Measurements from ENCODE around the gene PODN. TPM values are rescaled to one million over a fixed set of nuclear protein-coding genes. Genes with fewer than 3 reads are reported as not detected.

PODN gene
- total RNA-seq, 2 experiments from 2014 or later = not detected

- H3K27me3 Mint-ChIP-seq = peaks cover 1% of the 10 kb centered on the region
- H3K4me1 Mint-ChIP-seq (ENCODE audit: low read depth) = no peaks in the 10 kb centered on the region
- no peak for DNase-seq
- no peak for TF ChIP-seq CTCF (IDR thresholded peaks at IDR 0.05)
- no peak overlapping the region for H3K4me3 Mint-ChIP-seq
- no peaks in the 10 kb centered on the region for H3K9me3 Mint-ChIP-seq
- ATAC-seq = no peak
- CTCF ChIA-PET = no interaction called here
- POLR2A ChIA-PET = interaction anchor here (0.9 kb wide), 1 partner anchor 9 kb away, joined by 3 read pairs; no protein-coding TSS in a partner anchor
- H3K36me3 Mint-ChIP-seq (ENCODE audit: low read depth) = no peaks in the 10 kb centered on the region
- intact Hi-C loops (cut with micrococcal nuclease) = no loop called here
- no peak overlapping the region for H3K27ac Mint-ChIP-seq
Measured at GRCh38 chr1:53069265-53069662, 7.3 kb downstream of the PODN start.

- intact Hi-C loops (cut with micrococcal nuclease) = no loop called here
- no peak overlapping the region for H3K27ac Mint-ChIP-seq
- no peaks in the 10 kb centered on the region for H3K36me3 Mint-ChIP-seq (ENCODE audit: low read depth)
- ChIA-PET CTCF (no interaction called here), POLR2A (interaction anchor here (0.9 kb wide), 1 partner anchor 9 kb away, joined by 3 read pairs; no protein-coding TSS in a partner anchor)
- no peak overlapping the region for H3K4me3 Mint-ChIP-seq
- DNase-seq (no peak), ATAC-seq (no peak)
- H3K4me1 Mint-ChIP-seq (ENCODE audit: low read depth) = no peaks in the 10 kb centered on the region
- no peaks in the 10 kb centered on the region for H3K9me3 Mint-ChIP-seq
- peaks cover 1% of the 10 kb centered on the region for H3K27me3 Mint-ChIP-seq
- TF ChIP-seq CTCF (IDR thresholded peaks at IDR 0.05) = no peak
Measured at GRCh38 chr1:53069663-53070327, 7.8 kb downstream of the PODN start.

- Mint-ChIP-seq H3K27me3 (peaks cover 1% of the 10 kb centered on the region), H3K27ac (no peak overlapping the region), H3K9me3 (no peaks in the 10 kb centered on the region), H3K36me3 (ENCODE audit: low read depth) (no peaks in the 10 kb centered on the region), H3K4me3 (no peak overlapping the region), H3K4me1 (ENCODE audit: low read depth) (no peaks in the 10 kb centered on the region)
- no peak for TF ChIP-seq CTCF (IDR thresholded peaks at IDR 0.05)
- ChIA-PET POLR2A (no interaction called here), CTCF (no interaction called here)
- no peak for ATAC-seq
- intact Hi-C loops (cut with micrococcal nuclease) = no loop called here
- DNase-seq = no peak
Measured at GRCh38 chr1:53070621-53071020, 8.6 kb downstream of the PODN start.

GRCh38 chr1:53071167-53071865, 9.3 kb downstream of the PODN start:
- ChIA-PET CTCF (no interaction called here), POLR2A (no interaction called here)
- Mint-ChIP-seq H3K4me3 (no peak overlapping the region), H3K36me3 (ENCODE audit: low read depth) (no peaks in the 10 kb centered on the region), H3K27ac (no peak overlapping the region), H3K27me3 (peaks cover under 1% of the 10 kb centered on the region), H3K9me3 (no peaks in the 10 kb centered on the region), H3K4me1 (ENCODE audit: low read depth) (no peaks in the 10 kb centered on the region)
- no peak for TF ChIP-seq CTCF (IDR thresholded peaks at IDR 0.05)
- no peak for DNase-seq
- no peak for ATAC-seq
- intact Hi-C loops (cut with micrococcal nuclease) = no loop called here

- intact Hi-C loops (cut with micrococcal nuclease) = no loop called here
- Mint-ChIP-seq H3K27ac (no peak overlapping the region), H3K4me3 (no peak overlapping the region), H3K36me3 (ENCODE audit: low read depth) (no peaks in the 10 kb centered on the region), H3K4me1 (ENCODE audit: low read depth) (no peaks in the 10 kb centered on the region), H3K27me3 (no peaks in the 10 kb centered on the region), H3K9me3 (no peaks in the 10 kb centered on the region)
- ChIA-PET POLR2A (no interaction called here), CTCF (no interaction called here)
- DNase-seq (no peak), ATAC-seq (no peak)
- no peak for TF ChIP-seq CTCF (IDR thresholded peaks at IDR 0.05)
Measured at GRCh38 chr1:53071915-53072314, 9.9 kb downstream of the PODN start.
